Measurements from ENCODE around the gene RPLP2.

DNA sequence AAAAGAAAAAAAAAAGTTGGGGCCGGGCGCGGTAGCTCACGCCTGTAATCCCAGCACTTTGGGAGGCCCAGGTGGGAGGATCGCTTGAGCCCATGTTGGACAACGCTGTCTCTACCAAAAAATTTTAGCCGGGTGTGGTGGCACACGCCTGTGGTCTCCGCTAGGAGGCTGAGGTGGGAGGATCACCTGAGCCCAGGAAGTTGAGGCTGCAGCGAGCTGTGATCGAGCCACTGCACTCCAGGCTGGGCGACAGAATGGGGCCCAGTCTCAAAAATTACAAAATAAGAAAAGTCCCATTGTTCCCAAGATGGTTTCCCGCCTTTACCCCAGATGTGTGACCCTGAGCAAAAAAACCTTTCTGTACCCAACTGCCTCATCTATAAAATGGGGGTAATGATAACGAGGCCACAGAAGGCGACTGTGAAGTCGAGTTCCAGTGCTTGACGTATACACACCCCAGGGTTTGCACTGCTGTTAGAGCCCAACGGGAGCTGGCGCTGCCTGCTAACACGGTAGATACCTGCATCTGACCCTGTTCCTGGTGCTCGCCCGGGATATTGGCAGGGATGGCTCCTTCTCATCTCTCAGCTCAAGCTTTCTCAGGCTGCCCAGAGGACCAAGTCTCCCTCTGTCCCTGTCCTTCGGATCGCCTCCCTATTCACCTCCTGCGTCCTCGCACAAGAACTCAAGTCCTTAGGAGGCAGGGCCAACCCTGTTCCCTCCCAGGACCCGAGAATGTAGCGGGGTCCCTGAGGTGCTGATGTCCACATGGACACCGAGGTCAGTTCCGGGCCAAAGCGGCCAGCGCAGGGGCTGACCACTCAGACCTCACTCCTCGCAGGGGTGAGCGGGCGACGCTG, 1.1 kb upstream of the RPLP2 start:
- TF ChIP-seq, protein P1, sequence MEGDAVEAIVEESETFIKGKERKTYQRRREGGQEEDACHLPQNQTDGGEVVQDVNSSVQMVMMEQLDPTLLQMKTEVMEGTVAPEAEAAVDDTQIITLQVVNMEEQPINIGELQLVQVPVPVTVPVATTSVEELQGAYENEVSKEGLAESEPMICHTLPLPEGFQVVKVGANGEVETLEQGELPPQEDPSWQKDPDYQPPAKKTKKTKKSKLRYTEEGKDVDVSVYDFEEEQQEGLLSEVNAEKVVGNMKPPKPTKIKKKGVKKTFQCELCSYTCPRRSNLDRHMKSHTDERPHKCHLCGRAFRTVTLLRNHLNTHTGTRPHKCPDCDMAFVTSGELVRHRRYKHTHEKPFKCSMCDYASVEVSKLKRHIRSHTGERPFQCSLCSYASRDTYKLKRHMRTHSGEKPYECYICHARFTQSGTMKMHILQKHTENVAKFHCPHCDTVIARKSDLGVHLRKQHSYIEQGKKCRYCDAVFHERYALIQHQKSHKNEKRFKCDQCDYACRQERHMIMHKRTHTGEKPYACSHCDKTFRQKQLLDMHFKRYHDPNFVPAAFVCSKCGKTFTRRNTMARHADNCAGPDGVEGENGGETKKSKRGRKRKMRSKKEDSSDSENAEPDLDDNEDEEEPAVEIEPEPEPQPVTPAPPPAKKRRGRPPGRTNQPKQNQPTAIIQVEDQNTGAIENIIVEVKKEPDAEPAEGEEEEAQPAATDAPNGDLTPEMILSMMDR (conservative IDR thresholded peaks at IDR 0.05) = no peak; the same call in 1 of the 2 replicates
- no peak for TF ChIP-seq ZFX (IDR thresholded peaks at IDR 0.05)

Data from C4-2B (cell line).